ENCODE data around the gene TRMU.

Gene TRMU

DNA sequence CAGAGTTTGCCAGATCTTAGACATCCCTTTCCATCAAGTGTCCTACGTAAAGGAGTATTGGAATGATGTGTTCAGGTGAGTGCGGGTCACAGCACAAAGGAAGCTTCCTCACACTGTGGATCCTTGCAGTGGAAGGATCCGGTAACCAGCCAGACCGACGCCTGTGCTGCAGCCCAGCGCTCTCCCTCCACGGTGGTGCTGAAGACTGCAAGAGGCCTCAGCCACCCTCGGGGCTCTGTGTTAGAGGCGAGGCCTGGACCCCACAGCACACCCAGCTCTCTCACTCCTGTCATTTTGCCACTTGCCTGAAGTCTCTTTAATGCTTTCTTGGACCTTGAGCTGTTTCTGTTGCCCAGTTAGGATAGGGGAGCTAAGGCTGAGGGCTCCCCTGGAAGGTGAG is 2.4 kb downstream of the TRMU start:
- H3K36me3 Mint-ChIP-seq: peaks cover 49% of the 10 kb centered on the region
- DNase-seq: no peak
- CTCF ChIA-PET: no interaction called here

DNA sequence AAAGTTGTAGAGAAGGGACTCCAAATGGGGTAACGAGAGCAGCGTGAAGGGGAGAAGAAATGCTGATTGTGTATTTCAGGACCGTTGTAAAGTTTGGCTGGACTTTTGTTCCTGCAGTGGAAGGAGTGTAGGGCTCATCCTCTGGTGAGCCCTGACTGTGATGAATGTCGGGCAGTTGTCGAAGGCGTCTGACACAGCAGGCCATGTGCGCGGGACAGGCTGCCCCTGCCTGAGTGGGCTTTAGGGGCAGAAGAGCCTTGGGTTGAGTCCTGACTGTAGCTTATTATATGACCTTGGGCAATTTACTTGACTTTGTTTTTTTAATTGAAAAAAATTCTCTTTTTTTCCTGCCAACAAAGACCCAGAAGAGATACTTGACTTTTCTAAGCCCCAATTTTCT is 3.1 kb downstream of the TRMU start:
- H3K27me3 Mint-ChIP-seq: no peaks in the 10 kb centered on the region
- CTCF ChIA-PET: no interaction called here
- H3K27ac Mint-ChIP-seq: no peak overlapping the region
- H3K9me3 Mint-ChIP-seq: no peaks in the 10 kb centered on the region
- no peak overlapping the region for H3K4me3 Mint-ChIP-seq
- peaks cover 47% of the 10 kb centered on the region for H3K36me3 Mint-ChIP-seq
- DNase-seq: no peak
- peaks cover 35% of the 10 kb centered on the region for H3K4me1 Mint-ChIP-seq

More for the DNA sequence above, 2.4 kb downstream of the TRMU start:
- Mint-ChIP-seq H3K4me1 (peaks cover 35% of the 10 kb centered on the region), H3K27ac (no peak overlapping the region), H3K27me3 (no peaks in the 10 kb centered on the region), H3K9me3 (no peaks in the 10 kb centered on the region), H3K4me3 (no peak overlapping the region)

DNA sequence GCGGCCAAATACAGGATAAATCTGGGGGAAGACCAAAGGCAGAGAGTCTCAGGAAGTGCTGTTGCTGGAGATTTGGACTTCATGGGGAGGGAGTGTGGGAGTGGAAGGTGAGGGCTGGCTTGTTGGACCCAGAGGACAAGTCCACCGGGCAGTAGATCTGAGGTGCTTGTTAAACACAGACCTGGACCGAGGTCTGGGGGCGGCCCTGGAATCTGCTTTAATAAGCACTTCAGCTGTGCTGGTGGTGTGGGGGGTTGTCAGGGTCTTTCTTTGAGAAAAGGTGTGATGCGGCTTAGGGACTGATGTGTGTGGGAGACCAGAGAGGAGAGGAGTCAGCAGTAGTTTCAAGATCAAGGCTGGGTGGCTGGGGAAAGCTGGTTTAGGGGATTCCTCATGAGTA is 4.4 kb downstream of the TRMU start:
- no peak overlapping the region for H3K4me3 Mint-ChIP-seq
- H3K36me3 Mint-ChIP-seq: peaks cover 56% of the 10 kb centered on the region
- H3K27ac Mint-ChIP-seq: no peak overlapping the region
- H3K27me3 Mint-ChIP-seq: no peaks in the 10 kb centered on the region
- CTCF ChIA-PET: no interaction called here
- H3K4me1 Mint-ChIP-seq: peaks cover 28% of the 10 kb centered on the region
- H3K9me3 Mint-ChIP-seq: no peaks in the 10 kb centered on the region
- no peak for DNase-seq

DNA sequence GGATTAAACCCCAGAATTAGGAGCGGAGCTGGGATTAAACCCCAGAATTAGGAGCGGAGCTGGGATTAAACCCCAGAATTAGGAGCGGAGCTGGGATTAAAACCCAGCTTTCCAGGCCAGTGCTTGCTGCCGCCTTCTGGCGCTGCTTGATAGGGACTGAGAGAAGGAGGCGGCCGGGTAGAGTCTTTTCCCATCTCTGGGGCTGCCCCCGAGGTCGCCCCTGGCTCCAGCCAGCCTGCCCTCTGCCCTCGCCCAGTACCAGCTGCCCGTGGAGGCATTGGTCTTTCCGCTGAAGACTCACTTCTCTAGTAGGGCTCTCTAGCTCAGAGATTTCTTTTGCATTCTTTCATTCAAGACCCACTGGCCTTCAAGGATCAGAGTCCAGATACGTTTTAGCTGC is 5.2 kb downstream of the TRMU start:
- DNase-seq: no peak
- Mint-ChIP-seq H3K36me3 (peaks cover 58% of the 10 kb centered on the region), H3K4me3 (no peak overlapping the region), H3K9me3 (no peaks in the 10 kb centered on the region), H3K27ac (no peak overlapping the region), H3K27me3 (no peaks in the 10 kb centered on the region), H3K4me1 (peaks cover 25% of the 10 kb centered on the region)
- CTCF ChIA-PET: no interaction called here

DNA sequence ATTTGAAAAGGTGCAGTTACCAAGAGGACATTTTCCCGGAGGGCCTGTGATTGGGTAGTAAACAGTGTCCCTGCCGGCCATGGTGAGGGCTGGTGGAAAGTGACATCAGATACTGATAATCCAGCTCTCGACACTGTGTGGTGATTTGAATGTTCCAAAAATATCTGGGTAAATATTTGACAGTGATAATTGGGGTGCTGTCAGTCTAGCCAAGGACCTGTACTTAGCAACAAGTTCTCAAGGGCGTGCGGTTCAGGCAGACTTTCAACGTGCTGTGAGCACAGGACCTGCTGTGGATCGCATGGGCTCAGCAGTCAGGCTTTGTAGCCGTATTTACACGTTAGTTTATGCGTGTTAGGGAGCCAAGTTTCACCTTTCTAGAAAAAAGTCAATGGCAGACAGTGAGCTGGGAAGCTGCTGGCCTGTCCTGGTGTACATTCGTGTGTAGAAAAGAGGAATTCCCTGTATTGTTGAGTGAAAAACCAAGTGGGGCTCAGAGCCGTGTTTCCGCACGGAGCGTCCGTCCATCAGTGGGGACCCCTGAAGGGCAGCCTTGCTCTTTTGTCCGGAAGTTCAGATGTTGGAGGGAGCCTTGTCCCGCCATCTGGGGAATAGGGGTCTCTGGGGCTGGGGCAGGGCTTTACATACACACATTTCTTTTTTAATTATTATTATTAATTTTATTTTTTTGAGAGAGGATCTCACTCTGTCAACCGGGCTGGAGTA is 11.3 kb downstream of the TRMU start:
- DNase-seq: no peak
- Mint-ChIP-seq H3K27me3 (no peaks in the 10 kb centered on the region), H3K27ac (no peak overlapping the region), H3K9me3 (no peaks in the 10 kb centered on the region), H3K36me3 (peaks cover 56% of the 10 kb centered on the region), H3K4me1 (no peaks in the 10 kb centered on the region), H3K4me3 (no peak overlapping the region)
- CTCF ChIA-PET: no interaction called here

DNA sequence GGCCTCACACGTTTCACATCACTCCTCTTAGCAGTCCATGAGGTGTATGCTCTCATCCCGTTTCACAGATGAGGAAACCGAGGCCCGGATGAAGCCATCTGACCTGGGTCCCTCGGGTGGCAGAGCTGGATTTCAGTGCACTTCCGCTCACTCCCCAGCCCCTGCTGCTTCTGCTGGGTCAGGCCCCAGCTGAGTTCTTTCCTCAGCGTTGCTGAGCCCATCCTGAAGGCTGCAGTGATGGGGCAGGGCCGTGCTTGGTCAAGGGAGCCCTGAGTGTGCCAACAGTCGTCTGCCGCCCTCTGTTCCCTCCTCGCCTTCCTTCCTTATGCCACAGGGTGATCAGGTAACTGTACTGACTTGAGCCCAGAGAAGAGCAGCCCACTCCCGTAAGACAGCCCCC is 12.1 kb downstream of the TRMU start:
- Mint-ChIP-seq H3K4me3 (no peak overlapping the region), H3K9me3 (no peaks in the 10 kb centered on the region), H3K36me3 (peaks cover 58% of the 10 kb centered on the region), H3K27me3 (no peaks in the 10 kb centered on the region), H3K4me1 (no peaks in the 10 kb centered on the region), H3K27ac (no peak overlapping the region)
- CTCF ChIA-PET: no interaction called here
- no peak for DNase-seq

DNA sequence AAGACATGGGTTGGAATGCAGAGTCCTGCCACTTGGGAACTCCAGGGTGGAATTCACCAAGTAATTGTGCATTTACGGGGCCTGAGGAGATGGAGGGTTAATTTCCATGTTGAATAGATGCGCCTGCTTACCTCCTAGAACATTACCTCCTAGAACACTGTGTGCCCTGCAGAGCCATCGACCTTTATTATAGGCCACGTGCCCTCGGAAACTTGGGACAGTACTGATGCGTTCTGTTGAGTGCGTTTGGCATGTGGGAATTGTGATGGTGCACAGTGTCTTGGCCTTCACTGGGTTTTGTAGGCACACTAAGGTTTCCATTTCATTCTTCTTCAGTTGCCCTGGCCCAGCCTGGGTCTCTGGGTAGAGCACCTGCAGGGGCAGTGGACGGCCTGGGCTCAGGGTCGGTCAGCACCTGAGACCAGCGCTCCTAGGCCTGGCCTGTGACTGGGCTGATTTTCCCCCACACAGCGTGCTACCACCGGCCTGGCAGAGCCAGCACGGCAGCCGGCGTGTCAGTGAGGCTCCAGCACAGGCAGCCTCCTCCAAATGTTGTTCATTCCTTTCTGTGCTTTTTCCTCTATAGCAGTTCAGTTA is 12.7 kb downstream of the TRMU start:
- CTCF ChIA-PET: no interaction called here
- H3K4me3 Mint-ChIP-seq: no peak overlapping the region
- H3K4me1 Mint-ChIP-seq: no peaks in the 10 kb centered on the region
- no peaks in the 10 kb centered on the region for H3K27me3 Mint-ChIP-seq
- DNase-seq: no peak
- H3K9me3 Mint-ChIP-seq: no peaks in the 10 kb centered on the region
- peaks cover 58% of the 10 kb centered on the region for H3K36me3 Mint-ChIP-seq
- H3K27ac Mint-ChIP-seq: no peak overlapping the region

DNA sequence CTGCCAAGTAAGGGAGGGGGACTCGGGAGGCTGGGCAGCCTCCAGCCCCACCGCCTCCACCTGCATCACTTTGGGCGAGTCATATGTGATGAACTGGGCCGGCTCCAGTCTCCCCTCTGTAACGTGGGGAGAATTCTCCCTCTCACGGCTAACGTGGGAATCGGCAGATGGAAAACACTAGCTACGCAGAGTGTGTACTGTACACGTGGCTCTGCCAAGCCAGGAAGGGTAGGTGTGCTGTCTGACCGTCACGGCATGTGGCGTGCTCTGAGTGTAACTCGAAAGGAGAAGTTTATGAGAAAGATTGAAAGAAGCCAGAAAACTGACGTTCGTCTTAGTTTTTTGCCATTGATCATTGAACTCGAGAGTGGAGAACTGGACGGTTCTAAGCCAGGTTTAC is 13.7 kb downstream of the TRMU start:
- Mint-ChIP-seq H3K4me3 (no peak overlapping the region), H3K27ac (no peak overlapping the region), H3K27me3 (no peaks in the 10 kb centered on the region), H3K4me1 (no peaks in the 10 kb centered on the region), H3K9me3 (no peaks in the 10 kb centered on the region), H3K36me3 (peaks cover 53% of the 10 kb centered on the region)
- DNase-seq: no peak
- CTCF ChIA-PET: interaction anchor here (1.2 kb wide), 1 partner anchor 18 kb away, joined by 4 read pairs; no protein-coding TSS in a partner anchor

DNA sequence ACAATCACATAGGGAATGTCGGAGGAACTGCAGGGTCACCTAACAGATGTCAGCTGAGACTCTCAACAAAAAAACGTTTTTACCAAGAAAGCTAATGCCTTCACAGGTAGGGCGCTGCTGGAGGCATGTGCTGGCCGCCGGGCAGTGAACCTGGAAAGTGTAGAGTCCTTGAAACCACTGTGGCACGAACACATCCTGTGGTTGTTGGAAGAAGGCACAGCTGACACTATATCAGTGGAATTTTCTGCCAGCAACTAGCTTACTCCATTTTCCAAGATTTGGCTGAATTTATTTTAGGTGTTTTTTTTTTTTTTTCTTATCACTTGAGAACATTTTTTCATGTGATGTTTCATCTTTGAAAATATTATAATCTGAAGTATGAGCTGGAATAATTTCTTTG is 14.2 kb downstream of the TRMU start:
- no peak for DNase-seq
- CTCF ChIA-PET: interaction anchor here (1.2 kb wide), 1 partner anchor 18 kb away, joined by 4 read pairs; no protein-coding TSS in a partner anchor
- peaks cover 50% of the 10 kb centered on the region for H3K36me3 Mint-ChIP-seq
- H3K27me3 Mint-ChIP-seq: no peaks in the 10 kb centered on the region
- no peak overlapping the region for H3K4me3 Mint-ChIP-seq
- no peaks in the 10 kb centered on the region for H3K9me3 Mint-ChIP-seq
- H3K4me1 Mint-ChIP-seq: no peaks in the 10 kb centered on the region
- no peak overlapping the region for H3K27ac Mint-ChIP-seq

DNA sequence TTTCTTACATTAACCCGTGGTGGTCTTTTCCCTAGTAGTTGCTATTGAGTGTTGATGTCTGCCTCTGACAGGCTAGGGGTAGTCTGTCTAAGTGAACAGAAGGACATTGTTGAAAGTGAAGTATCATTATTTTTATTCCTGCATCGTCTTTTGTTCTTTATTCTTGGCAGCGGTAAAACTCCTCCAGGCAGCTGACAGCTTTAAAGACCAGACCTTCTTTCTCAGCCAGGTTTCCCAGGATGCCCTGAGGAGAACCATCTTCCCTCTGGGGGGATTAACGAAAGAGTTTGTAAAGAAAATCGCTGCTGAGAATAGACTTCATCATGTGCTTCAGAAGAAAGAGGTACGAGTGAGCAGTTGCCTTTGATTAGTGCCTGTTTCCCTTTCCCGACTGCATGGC is 14.6 kb downstream of the TRMU start:
- Mint-ChIP-seq H3K27me3 (no peaks in the 10 kb centered on the region), H3K4me3 (no peak overlapping the region), H3K4me1 (no peaks in the 10 kb centered on the region), H3K27ac (no peak overlapping the region), H3K9me3 (no peaks in the 10 kb centered on the region), H3K36me3 (peaks cover 50% of the 10 kb centered on the region)
- DNase-seq: no peak
- CTCF ChIA-PET: interaction anchor here (1.2 kb wide), 1 partner anchor 17 kb away, joined by 4 read pairs; no protein-coding TSS in a partner anchor

DNA sequence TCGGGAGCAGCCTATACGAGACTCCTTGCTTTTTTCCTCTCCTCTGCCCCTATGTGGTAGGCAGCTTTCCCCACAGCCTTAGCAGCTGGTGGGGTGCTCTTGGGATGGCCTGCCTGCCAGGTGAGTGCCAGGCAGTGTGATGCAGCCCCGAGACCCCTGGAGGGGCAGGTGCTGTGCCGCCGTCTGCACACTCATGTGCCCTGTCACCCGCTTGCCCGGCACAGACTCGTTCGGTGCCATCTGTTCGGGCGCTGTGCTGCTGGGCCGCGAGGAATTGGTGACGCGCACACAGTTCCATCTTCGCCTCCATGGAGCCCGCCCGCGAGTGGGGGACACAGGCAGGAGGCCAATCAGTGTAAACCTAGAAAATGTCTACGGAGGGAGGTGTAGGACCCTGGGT is 15.1 kb downstream of the TRMU start:
- Mint-ChIP-seq H3K4me1 (no peaks in the 10 kb centered on the region), H3K27me3 (no peaks in the 10 kb centered on the region), H3K9me3 (no peaks in the 10 kb centered on the region), H3K4me3 (no peak overlapping the region), H3K27ac (no peak overlapping the region), H3K36me3 (peaks cover 52% of the 10 kb centered on the region)
- CTCF ChIA-PET: no interaction called here
- no peak for DNase-seq

DNA sequence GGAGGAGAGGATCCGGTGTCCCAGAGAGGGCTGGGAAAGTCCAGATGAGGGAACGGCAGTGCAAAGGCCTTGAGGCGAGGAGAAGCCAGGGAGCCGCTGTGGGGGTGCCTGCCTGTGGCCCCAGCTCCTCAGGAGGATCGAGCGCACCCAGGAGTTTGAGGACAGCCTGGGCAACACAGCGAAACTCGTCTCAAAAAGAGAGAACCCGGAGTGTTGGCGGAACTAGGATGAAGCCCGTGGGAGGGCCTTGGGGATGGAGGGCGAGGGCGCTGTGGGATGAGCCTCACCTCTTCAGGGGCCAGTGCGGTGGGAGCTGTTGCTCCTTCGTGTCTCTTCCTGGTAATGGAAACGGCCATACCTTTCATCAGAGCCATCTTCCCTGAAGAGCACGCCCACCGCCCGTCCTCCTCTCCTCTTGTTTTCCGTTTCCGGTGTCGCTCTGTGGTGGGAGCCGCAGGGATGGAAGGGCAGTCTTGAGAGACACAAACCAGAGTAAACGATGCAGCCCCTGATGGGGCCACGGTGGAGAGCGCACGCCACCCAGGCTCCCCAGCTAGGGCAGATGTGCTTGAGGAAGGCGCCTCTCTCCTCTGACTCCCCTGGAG is 15.7 kb downstream of the TRMU start:
- Mint-ChIP-seq H3K4me1 (no peaks in the 10 kb centered on the region), H3K36me3 (peaks cover 47% of the 10 kb centered on the region), H3K27me3 (no peaks in the 10 kb centered on the region), H3K9me3 (no peaks in the 10 kb centered on the region), H3K4me3 (no peak overlapping the region), H3K27ac (no peak overlapping the region)
- CTCF ChIA-PET: no interaction called here
- DNase-seq: no peak

DNA sequence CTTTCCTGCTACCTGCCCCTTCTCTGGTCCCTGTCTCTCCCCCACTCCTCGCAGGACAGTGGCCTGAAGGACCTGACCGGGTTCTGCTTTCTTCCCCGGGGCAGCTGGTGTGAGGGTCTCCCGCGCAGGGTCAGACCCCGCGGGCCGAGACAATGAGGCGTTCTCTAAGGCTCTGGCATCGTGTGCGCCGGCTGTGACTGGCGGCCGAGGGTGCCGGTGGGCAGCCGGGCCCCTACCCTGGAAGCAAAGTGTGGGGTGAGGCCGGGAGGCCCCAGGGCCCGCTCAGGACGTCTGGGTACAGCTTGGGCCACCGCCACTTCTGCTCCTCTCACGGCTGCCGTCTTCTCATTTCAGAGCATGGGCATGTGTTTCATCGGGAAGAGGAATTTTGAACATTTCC is 16.3 kb downstream of the TRMU start:
- Mint-ChIP-seq H3K4me3 (no peak overlapping the region), H3K27me3 (no peaks in the 10 kb centered on the region), H3K27ac (no peak overlapping the region), H3K9me3 (no peaks in the 10 kb centered on the region), H3K36me3 (peaks cover 43% of the 10 kb centered on the region), H3K4me1 (no peaks in the 10 kb centered on the region)
- CTCF ChIA-PET: no interaction called here
- no peak for DNase-seq

DNA sequence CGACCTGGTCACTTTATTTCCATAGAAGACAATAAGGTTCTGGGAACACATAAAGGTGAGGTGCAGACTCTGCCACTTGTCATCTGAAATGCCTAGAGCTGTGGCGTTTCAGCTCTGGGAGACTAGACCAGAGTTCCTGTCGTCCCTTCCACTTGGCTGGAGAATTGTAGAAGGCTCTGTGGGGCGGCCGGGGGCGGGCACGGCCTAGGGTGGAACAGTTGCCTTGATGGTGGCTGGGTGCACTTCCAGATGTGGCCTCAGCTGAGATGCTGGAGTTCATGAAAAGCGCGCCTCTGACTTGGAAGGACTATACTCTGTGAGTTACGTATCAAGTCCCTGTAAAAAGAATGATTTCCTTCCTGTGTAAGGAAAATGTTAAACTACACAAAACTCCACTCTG is 16.8 kb downstream of the TRMU start:
- H3K4me3 Mint-ChIP-seq: no peak overlapping the region
- H3K36me3 Mint-ChIP-seq: peaks cover 41% of the 10 kb centered on the region
- CTCF ChIA-PET: no interaction called here
- H3K27me3 Mint-ChIP-seq: no peaks in the 10 kb centered on the region
- DNase-seq: no peak
- no peak overlapping the region for H3K27ac Mint-ChIP-seq
- no peaks in the 10 kb centered on the region for H3K4me1 Mint-ChIP-seq
- H3K9me3 Mint-ChIP-seq: no peaks in the 10 kb centered on the region

DNA sequence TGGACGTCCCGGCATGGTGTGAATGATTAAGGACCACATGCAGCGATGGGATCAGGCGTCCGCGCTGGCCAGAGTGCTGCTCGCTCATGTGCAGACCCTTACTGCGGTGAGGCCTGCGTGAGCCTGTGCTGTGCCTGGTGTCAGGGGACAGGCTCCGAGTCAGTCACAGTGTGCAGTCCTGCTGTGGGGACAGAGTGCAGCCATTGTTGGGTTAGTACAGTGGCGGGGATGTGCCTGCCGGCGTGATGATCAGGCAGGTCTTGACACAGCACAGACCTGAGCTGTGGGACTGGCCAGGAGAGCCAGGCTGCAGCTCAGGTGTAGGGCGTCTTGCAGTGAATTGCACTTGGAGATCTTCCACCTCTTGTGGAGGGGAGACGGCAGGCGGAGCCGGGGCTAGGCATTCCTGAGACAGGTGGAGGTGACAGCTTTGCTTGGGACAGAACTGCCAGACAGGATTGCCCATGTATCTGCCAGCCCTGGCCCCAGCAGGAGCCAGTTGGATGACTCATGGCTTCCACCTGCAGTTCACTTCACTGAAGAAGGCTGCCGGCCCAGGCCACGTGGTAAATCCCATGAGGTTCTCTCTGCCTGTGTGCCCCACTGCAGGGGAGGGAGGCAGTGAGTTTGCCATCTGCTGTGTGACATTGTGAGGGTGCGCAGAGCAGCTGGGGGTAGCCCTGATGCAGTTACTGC is 17.3 kb downstream of the TRMU start:
- Mint-ChIP-seq H3K27me3 (no peaks in the 10 kb centered on the region), H3K4me3 (no peak overlapping the region), H3K9me3 (no peaks in the 10 kb centered on the region), H3K27ac (peak overlapping the region; percentile 52), H3K36me3 (peaks cover 39% of the 10 kb centered on the region), H3K4me1 (no peaks in the 10 kb centered on the region)
- CTCF ChIA-PET: no interaction called here
- DNase-seq: no peak
